HepG2 (cell line): ENCODE data around the gene NME1. TPM values are rescaled to one million over a fixed set of nuclear protein-coding genes. Genes with fewer than 3 reads are reported as not detected.
A peak's percentile ranks its signal among the peaks of the same experiment; 100 is the strongest.

Source experiments
- FOXO1 ChIP-seq: sonication (generic); formaldehyde crosslinking; IDR thresholded peaks from 2 replicates; pipeline ENCODE4 v1.4.0; 2020; ENCODE audit warnings: missing genetic modification reagents
- GFI1 ChIP-seq: sonication (generic); formaldehyde crosslinking; IDR thresholded peaks from 2 replicates; pipeline ENCODE4 v1.5.0; 2020; ENCODE audit warnings: missing genetic modification reagents, mild to moderate bottlenecking, borderline replicate concordance
- NBN ChIP-seq: fragments of 450-650 bp; conservative IDR thresholded peaks from 2 replicates; pipeline ENCODE4 v1.6.1; 2017
- PHF21A ChIP-seq: sonication (generic); formaldehyde crosslinking; IDR thresholded peaks from 2 replicates; pipeline ENCODE4 v1.5.0; 2020; ENCODE audit warnings: mild to moderate bottlenecking, missing genetic modification reagents
- SIN3B ChIP-seq: fragments of 150-350 bp; IDR thresholded peaks from 2 replicates; pipeline ENCODE4 v1.6.1; 2014; ENCODE audit warnings: low read length
- ZBTB7B ChIP-seq: sonication (generic); formaldehyde crosslinking; IDR thresholded peaks from 2 replicates; pipeline ENCODE4 v1.4.0; 2020; ENCODE audit warnings: missing genetic modification reagents
- ZFP37 ChIP-seq: sonication (generic); formaldehyde crosslinking; IDR thresholded peaks from 2 replicates; pipeline ENCODE4 v1.4.0; 2020; ENCODE audit warnings: missing genetic modification reagents, borderline replicate concordance
- ZNF224 ChIP-seq: sonication (generic); formaldehyde crosslinking; IDR thresholded peaks from 2 replicates; pipeline ENCODE4 v1.5.0; 2020; ENCODE audit warnings: mild to moderate bottlenecking, missing genetic modification reagents
- ZNF331 ChIP-seq: sonication (generic); formaldehyde crosslinking; IDR thresholded peaks from 2 replicates; pipeline ENCODE4 v1.4.0; 2020; ENCODE audit warnings: missing genetic modification reagents
- ZNF431 ChIP-seq: sonication (generic); formaldehyde crosslinking; IDR thresholded peaks from 2 replicates; pipeline ENCODE4 v1.9.0; 2022; ENCODE audit warnings: missing genetic modification reagents, low read depth, mild to moderate bottlenecking, borderline replicate concordance
- ZNF570 ChIP-seq: sonication (generic); formaldehyde crosslinking; IDR thresholded peaks from 2 replicates; pipeline ENCODE4 v1.4.0; 2020; ENCODE audit warnings: mild to moderate bottlenecking, missing genetic modification reagents, borderline replicate concordance
- ZNF598 ChIP-seq: sonication (generic); formaldehyde crosslinking; IDR thresholded peaks from 2 replicates; pipeline ENCODE4 v1.5.1; 2020; ENCODE audit warnings: mild to moderate bottlenecking, missing genetic modification reagents, borderline replicate concordance
- ZNF777 ChIP-seq: sonication (generic); formaldehyde crosslinking; IDR thresholded peaks from 2 replicates; pipeline ENCODE4 v1.4.0; 2020; ENCODE audit warnings: missing genetic modification reagents
- ZSCAN31 ChIP-seq: sonication (generic); formaldehyde crosslinking; IDR thresholded peaks from 2 replicates; pipeline ENCODE4 v1.5.0; 2020; ENCODE audit warnings: low read depth, mild to moderate bottlenecking, missing genetic modification reagents
- polyA plus RNA-seq, 8 experiments: library from polyadenylated mRNA; depleted of rRNA in 3 of 8; stranded (reverse) in 7 of 8; unstranded in 1 of 8; fragments of >200 nt; fragmentation: Illumina TruSeq in 4 of 8; extraction: Trizol in 4 of 8; gene quantifications; 2 replicates each; pipeline versions ENCODE4 v1.2.1 to v1.2.3, GENCODE V29; 2011 to 2016; ENCODE audit warnings: low read depth in 4 of 8, missing spikeins in 1 of 8, mixed read lengths in 1 of 8; ENCODE audit not compliant: insufficient read depth in 1 of 8
- total RNA-seq, 5 experiments: library from RNA; depleted of rRNA; stranded (reverse); fragments of >200 nt; fragmentation: Illumina TruSeq; extraction: Trizol; gene quantifications; 2 replicates each; pipeline ENCODE4 v1.2.3, GENCODE V29; 2016; ENCODE audit warnings: low read depth in 1 of 5
- TF ChIP-seq, protein P1 (sequence below): sonication (generic); formaldehyde crosslinking; IDR thresholded peaks from 2 replicates; pipeline ENCODE4 v1.4.0; 2020; ENCODE audit warnings: mild to moderate bottlenecking, missing genetic modification reagents
- TF ChIP-seq, protein P2 (sequence below): sonication (generic); formaldehyde crosslinking; IDR thresholded peaks from 2 replicates; pipeline ENCODE4 v1.4.0; 2020; ENCODE audit warnings: missing genetic modification reagents
- TF ChIP-seq, protein P3 (sequence below): IDR thresholded peaks from 2 replicates; pipeline ENCODE4 v1.6.1; 2016; ENCODE audit warnings: low read depth, missing genetic modification reagents, missing compliant biosample characterization

NME1 gene
- total and polyA plus RNA-seq, 2 of the 13 experiments (the other 11 are each of a cell fraction or from before 2014, with no cell fraction given): 295 to 516 TPM

DNA sequence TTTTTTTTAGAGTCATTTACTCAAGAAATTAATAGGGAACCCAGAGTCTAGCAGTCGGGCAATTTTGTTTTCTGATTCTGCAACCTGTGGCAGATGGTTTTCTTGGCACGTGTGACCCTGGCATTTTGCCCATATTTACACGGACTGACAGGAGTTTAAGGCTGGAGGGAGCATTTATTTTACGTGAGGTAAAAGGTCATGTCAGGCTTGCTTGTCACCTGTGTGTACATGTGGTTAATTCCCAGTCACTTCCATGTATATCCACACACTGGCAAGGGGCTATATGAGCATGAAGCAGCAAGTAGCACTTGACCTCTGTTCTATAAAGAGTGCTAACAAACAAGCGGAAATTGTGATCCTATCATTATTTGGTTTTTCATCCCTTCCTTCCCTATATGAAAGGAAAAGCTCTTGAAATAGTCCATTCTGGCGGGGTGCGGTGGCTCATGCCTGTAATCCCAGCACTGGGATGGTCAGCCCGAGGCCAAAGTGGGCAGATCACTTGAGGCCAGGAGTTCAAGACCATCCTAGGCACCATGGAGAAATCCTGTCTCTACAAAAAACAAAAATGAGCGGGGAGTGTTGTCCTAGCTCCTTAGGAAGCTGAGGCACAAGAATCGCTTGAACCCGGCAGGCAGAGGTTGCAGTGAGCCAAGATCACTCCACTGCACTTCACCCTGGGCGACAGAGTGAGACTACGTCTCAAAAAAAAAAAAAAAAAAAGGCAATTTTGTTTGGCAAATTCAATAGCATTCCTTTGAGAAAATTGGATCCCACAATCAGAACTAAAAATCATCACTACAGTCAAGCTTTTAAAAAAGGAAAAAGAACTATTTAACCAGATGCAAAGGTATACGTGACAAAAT is 34.8 kb upstream of the NME1 start (continued):
- TF ChIP-seq, protein P1, sequence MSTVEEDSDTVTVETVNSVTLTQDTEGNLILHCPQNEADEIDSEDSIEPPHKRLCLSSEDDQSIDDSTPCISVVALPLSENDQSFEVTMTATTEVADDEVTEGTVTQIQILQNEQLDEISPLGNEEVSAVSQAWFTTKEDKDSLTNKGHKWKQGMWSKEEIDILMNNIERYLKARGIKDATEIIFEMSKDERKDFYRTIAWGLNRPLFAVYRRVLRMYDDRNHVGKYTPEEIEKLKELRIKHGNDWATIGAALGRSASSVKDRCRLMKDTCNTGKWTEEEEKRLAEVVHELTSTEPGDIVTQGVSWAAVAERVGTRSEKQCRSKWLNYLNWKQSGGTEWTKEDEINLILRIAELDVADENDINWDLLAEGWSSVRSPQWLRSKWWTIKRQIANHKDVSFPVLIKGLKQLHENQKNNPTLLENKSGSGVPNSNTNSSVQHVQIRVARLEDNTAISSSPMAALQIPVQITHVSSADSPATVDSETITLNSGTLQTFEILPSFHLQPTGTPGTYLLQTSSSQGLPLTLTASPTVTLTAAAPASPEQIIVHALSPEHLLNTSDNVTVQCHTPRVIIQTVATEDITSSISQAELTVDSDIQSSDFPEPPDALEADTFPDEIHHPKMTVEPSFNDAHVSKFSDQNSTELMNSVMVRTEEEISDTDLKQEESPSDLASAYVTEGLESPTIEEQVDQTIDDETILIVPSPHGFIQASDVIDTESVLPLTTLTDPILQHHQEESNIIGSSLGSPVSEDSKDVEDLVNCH: no peak
- TF ChIP-seq ZFP37: no peak
- TF ChIP-seq ZNF331 (CRISPR knock-in tag): 0 out of 2 replicates have a peak, but pooled peaks have one; percentile 46
- no peak for TF ChIP-seq NBN
- TF ChIP-seq, protein P2, sequence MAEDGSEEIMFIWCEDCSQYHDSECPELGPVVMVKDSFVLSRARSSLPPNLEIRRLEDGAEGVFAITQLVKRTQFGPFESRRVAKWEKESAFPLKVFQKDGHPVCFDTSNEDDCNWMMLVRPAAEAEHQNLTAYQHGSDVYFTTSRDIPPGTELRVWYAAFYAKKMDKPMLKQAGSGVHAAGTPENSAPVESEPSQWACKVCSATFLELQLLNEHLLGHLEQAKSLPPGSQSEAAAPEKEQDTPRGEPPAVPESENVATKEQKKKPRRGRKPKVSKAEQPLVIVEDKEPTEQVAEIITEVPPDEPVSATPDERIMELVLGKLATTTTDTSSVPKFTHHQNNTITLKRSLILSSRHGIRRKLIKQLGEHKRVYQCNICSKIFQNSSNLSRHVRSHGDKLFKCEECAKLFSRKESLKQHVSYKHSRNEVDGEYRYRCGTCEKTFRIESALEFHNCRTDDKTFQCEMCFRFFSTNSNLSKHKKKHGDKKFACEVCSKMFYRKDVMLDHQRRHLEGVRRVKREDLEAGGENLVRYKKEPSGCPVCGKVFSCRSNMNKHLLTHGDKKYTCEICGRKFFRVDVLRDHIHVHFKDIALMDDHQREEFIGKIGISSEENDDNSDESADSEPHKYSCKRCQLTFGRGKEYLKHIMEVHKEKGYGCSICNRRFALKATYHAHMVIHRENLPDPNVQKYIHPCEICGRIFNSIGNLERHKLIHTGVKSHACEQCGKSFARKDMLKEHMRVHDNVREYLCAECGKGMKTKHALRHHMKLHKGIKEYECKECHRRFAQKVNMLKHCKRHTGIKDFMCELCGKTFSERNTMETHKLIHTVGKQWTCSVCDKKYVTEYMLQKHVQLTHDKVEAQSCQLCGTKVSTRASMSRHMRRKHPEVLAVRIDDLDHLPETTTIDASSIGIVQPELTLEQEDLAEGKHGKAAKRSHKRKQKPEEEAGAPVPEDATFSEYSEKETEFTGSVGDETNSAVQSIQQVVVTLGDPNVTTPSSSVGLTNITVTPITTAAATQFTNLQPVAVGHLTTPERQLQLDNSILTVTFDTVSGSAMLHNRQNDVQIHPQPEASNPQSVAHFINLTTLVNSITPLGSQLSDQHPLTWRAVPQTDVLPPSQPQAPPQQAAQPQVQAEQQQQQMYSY (CRISPR knock-in tag): no peak
- TF ChIP-seq, protein P3, sequence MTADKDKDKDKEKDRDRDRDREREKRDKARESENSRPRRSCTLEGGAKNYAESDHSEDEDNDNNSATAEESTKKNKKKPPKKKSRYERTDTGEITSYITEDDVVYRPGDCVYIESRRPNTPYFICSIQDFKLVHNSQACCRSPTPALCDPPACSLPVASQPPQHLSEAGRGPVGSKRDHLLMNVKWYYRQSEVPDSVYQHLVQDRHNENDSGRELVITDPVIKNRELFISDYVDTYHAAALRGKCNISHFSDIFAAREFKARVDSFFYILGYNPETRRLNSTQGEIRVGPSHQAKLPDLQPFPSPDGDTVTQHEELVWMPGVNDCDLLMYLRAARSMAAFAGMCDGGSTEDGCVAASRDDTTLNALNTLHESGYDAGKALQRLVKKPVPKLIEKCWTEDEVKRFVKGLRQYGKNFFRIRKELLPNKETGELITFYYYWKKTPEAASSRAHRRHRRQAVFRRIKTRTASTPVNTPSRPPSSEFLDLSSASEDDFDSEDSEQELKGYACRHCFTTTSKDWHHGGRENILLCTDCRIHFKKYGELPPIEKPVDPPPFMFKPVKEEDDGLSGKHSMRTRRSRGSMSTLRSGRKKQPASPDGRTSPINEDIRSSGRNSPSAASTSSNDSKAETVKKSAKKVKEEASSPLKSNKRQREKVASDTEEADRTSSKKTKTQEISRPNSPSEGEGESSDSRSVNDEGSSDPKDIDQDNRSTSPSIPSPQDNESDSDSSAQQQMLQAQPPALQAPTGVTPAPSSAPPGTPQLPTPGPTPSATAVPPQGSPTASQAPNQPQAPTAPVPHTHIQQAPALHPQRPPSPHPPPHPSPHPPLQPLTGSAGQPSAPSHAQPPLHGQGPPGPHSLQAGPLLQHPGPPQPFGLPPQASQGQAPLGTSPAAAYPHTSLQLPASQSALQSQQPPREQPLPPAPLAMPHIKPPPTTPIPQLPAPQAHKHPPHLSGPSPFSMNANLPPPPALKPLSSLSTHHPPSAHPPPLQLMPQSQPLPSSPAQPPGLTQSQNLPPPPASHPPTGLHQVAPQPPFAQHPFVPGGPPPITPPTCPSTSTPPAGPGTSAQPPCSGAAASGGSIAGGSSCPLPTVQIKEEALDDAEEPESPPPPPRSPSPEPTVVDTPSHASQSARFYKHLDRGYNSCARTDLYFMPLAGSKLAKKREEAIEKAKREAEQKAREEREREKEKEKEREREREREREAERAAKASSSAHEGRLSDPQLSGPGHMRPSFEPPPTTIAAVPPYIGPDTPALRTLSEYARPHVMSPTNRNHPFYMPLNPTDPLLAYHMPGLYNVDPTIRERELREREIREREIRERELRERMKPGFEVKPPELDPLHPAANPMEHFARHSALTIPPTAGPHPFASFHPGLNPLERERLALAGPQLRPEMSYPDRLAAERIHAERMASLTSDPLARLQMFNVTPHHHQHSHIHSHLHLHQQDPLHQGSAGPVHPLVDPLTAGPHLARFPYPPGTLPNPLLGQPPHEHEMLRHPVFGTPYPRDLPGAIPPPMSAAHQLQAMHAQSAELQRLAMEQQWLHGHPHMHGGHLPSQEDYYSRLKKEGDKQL: peak; percentile 34; the same call in 1 of the 2 replicates
- no peak for TF ChIP-seq FOXO1
- no peak for TF ChIP-seq SIN3B
- no peak for TF ChIP-seq ZBTB7B (CRISPR knock-in tag)
- no peak for TF ChIP-seq ZNF570 (CRISPR knock-in tag)
- no peak for TF ChIP-seq ZNF431 (CRISPR knock-in tag)
- no peak for TF ChIP-seq ZNF224 (CRISPR knock-in tag)
- no peak for TF ChIP-seq GFI1 (CRISPR knock-in tag)
- TF ChIP-seq ZSCAN31: no peak
- peak; percentile 45; the same call in 1 of the 2 replicates for TF ChIP-seq PHF21A (CRISPR knock-in tag)
- no peak for TF ChIP-seq ZNF598 (CRISPR knock-in tag)
- no peak for TF ChIP-seq ZNF777 (CRISPR knock-in tag)
